K562 (cell line): ENCODE data around the gene URM1. TPM values are rescaled to one million over a fixed set of nuclear protein-coding genes. Genes with fewer than 3 reads are reported as not detected.

ENCODE experiments used
- ATF2 ChIP-seq: sonication (generic); formaldehyde crosslinking; IDR thresholded peaks from 2 replicates; pipeline ENCODE4 v1.8.1; 2022; ENCODE audit warnings: missing genetic modification reagents
- ERF ChIP-seq: fragments of 450-650 bp; formaldehyde crosslinking; IDR thresholded peaks from 2 replicates; pipeline ENCODE4 v1.4.0; 2020; ENCODE audit warnings: mild to moderate bottlenecking, mixed read lengths
- ETS1 ChIP-seq: conservative IDR thresholded peaks from 2 replicates; pipeline ENCODE4 v1.6.1; 2011; ENCODE audit warnings: low read depth, mild to moderate bottlenecking, low read length; ENCODE audit not compliant: control insufficient read depth
- GTF3C2 ChIP-seq: IDR thresholded peaks from 3 replicates; pipeline ENCODE4 v1.6.1; 2011; ENCODE audit warnings: borderline replicate concordance, mild to moderate bottlenecking, moderate library complexity; ENCODE audit not compliant: insufficient read length; ENCODE audit errors: extremely low read depth
- IFI16 ChIP-seq: fragments of 250-450 bp; sonication (Bioruptor Pico); IDR thresholded peaks from 2 replicates; pipeline ENCODE4 v2.1.2; 2022; ENCODE audit warnings: mild to moderate bottlenecking, inconsistent platforms
- JUN ChIP-seq, 2 experiments: sonication (generic) in 1 of 2; formaldehyde crosslinking in 1 of 2; IDR thresholded peaks; 2 replicates each; pipeline versions ENCODE4 v1.6.1 to v1.8.0; 2012 to 2022; ENCODE audit warnings: borderline replicate concordance in 2 of 2, mild to moderate bottlenecking in 2 of 2, improper control_type of control experiment in 1 of 2, low read depth in 1 of 2, low read length in 1 of 2, missing genetic modification reagents in 1 of 2
- MEF2D ChIP-seq: conservative IDR thresholded peaks from 2 replicates; pipeline ENCODE4 v1.6.1; 2016; ENCODE audit warnings: low read depth, missing genetic modification characterization, missing compliant biosample characterization
- PRPF4 ChIP-seq: fragments of 200-400 bp; formaldehyde crosslinking; IDR thresholded peaks from one replicate; pipeline ENCODE4 v1.6.1; 2017; ENCODE audit warnings: low read length, low read depth, mild to moderate bottlenecking; ENCODE audit not compliant: insufficient read depth, poor library complexity, severe bottlenecking
- SETDB1 ChIP-seq: IDR thresholded peaks from one replicate; pipeline ENCODE4 v1.6.1; 2012; ENCODE audit warnings: low read length, control low read depth, inconsistent platforms
- SMAD4 ChIP-seq: fragments of 250-450 bp; sonication (Bioruptor Pico); conservative IDR thresholded peaks from 2 replicates; pipeline ENCODE4 v1.8.0; 2021; ENCODE audit warnings: inconsistent platforms, mild to moderate bottlenecking, moderate library complexity
- SRF ChIP-seq, 2 experiments: fragments of 250-450, 450-650 bp in 1 of 2; sonication (Bioruptor Pico) in 1 of 2; sonication (generic) in 1 of 2; formaldehyde crosslinking; IDR thresholded peaks; 2 replicates each; pipeline versions ENCODE4 v1.5.0 to v1.5.1; 2020 to 2022; ENCODE audit warnings: mild to moderate bottlenecking in 1 of 2, missing genetic modification reagents in 1 of 2
- USF2 ChIP-seq: sonication (generic); formaldehyde crosslinking; IDR thresholded peaks from 2 replicates; pipeline ENCODE4 v1.5.0; 2020; ENCODE audit warnings: missing genetic modification reagents
- ZBTB17 ChIP-seq: fragments of 450-650 bp; formaldehyde crosslinking; IDR thresholded peaks from 2 replicates; pipeline ENCODE4 v1.4.0; 2020; ENCODE audit warnings: mild to moderate bottlenecking
- ZBTB8A ChIP-seq: fragments of 450-650 bp; IDR thresholded peaks from 2 replicates; pipeline ENCODE4 v1.6.1; 2018; ENCODE audit warnings: mild to moderate bottlenecking, moderate library complexity; ENCODE audit not compliant: partially characterized antibody
- ZKSCAN1 ChIP-seq: fragments of 150-350 bp; IDR thresholded peaks from 2 replicates; pipeline ENCODE4 v1.6.1; 2016; ENCODE audit warnings: low read depth, low read length
- ZNF143 ChIP-seq: sonication (generic); formaldehyde crosslinking; IDR thresholded peaks from 2 replicates; pipeline ENCODE4 v1.9.0; 2022; ENCODE audit warnings: mild to moderate bottlenecking, missing genetic modification reagents
- ZNF212 ChIP-seq: fragments of 450-650 bp; formaldehyde crosslinking; IDR thresholded peaks from 2 replicates; pipeline ENCODE4 v1.4.0; 2020; ENCODE audit warnings: mild to moderate bottlenecking
- ZNF512 ChIP-seq: IDR thresholded peaks from 2 replicates; pipeline ENCODE4 v1.6.1; 2016; ENCODE audit warnings: missing genetic modification characterization, missing compliant biosample characterization
- ZNF644 ChIP-seq: fragments of 200-800 bp; sonication (Bioruptor generic); IDR thresholded peaks from 2 replicates; pipeline ENCODE4 v1.6.1; 2016; ENCODE audit warnings: low read depth, missing genetic modification characterization, missing compliant biosample characterization
- polyA plus RNA-seq, 8 experiments: library from polyadenylated mRNA; depleted of rRNA in 4 of 8; stranded (reverse) in 5 of 8; unstranded in 3 of 8; fragments of >200 nt; fragmentation: Nextera tagmentation in 2 of 8; fragmentation: Illumina TruSeq in 1 of 8; extraction: Ambion mirVana in 2 of 8; extraction: Trizol in 1 of 8; gene quantifications; 2 replicates each; pipeline versions ENCODE4 v1.2.1 to v1.2.3, GENCODE V29; 2011 to 2014; ENCODE audit warnings: inconsistent platforms in 1 of 8, missing spikeins in 1 of 8
- total RNA-seq, 7 experiments: library from RNA; depleted of rRNA in 6 of 7; stranded (reverse); fragments of >200 nt in 6 of 7; fragmentation: Illumina TruSeq in 2 of 7; extraction: Trizol in 2 of 7; gene quantifications; 2 replicates each; pipeline versions ENCODE4 v1.2.1 to v1.2.3, GENCODE V29; 2011 to 2021; ENCODE audit warnings: low replicate concordance in 1 of 7

URM1 gene
- total and polyA plus RNA-seq, 9 of the 15 experiments (the other 6 are each of a cell fraction or from before 2014, with no cell fraction given) = 10.1 to 88.9 (median 53.3) TPM

DNA sequence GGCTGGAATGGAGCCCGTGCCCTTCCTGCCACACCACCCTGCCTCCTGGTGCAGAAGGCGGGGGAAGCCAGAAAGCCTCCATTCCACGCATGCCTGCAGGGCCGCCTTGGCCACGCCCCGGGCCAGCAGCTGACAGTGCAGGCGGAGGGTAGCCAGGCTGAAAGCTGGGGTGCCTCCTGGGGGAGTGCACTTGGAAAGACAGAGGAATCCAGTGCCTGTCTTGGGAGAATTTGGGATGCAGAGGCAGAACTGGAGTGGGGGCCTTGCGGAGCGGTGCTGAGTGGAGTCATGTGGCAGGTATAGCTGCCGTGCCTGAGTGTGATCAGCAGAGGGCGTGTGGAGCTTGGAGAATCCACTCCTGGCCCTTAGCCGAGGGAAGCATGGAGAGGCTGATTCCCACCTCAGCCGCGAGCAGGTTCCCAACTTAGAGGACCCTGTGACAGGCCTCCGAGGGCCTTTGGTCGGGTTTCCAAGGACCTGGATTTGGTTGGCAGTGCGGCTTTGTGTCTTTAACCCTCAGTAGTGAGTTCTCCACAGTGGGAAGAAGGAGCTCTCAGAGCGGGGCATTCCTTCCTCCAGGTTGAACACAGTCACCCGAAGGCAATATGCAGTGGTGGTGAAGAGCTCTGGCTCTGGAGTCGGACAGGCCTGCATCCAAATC, 9.1 kb upstream of the URM1 start (continued):
- TF ChIP-seq PRPF4 (no peak), ZNF644 (tag) (no peak), ETS1 (0 out of 2 replicates have a peak, but pooled peaks have one; percentile 25), ATF2 (CRISPR knock-in tag) (no peak), SRF (CRISPR knock-in tag; IDR thresholded peaks at IDR 0.05) (no peak), JUN (IDR thresholded peaks at IDR 0.05; ENCODE audit: borderline replicate concordance, low read depth, low read length) (0 out of 2 replicates have a peak, but pooled peaks have one; percentile 15), JUN (CRISPR knock-in tag; IDR thresholded peaks at IDR 0.05; ENCODE audit: borderline replicate concordance) (no peak), USF2 (CRISPR knock-in tag) (peak; percentile 28; the same call in 1 of the 2 replicates), ZNF143 (CRISPR knock-in tag) (no peak), ERF (CRISPR knock-in tag) (no peak), ZKSCAN1 (no peak), SETDB1 (no peak), ZNF512 (tag) (no peak), ZBTB17 (CRISPR knock-in tag) (no peak), IFI16 (no peak), MEF2D (tag) (no peak), ZBTB8A (no peak), SMAD4 (CRISPR knock-in tag) (no peak), GTF3C2 (no peak), ZNF212 (CRISPR knock-in tag) (no peak)
